ENCODE data around the gene RAB3GAP2. TPM values are rescaled to one million over a fixed set of nuclear protein-coding genes. Genes with fewer than 3 reads are reported as not detected.
"Not testable (repeated sequence)": the region's sequence is repeated elsewhere in the genome, so short reads cannot be mapped to it uniquely, and the experiment has no call there.

Gene RAB3GAP2
- total and polyA plus RNA-seq, 2 experiments from 2014 or later: 9.9 to 14.5 TPM

DNA sequence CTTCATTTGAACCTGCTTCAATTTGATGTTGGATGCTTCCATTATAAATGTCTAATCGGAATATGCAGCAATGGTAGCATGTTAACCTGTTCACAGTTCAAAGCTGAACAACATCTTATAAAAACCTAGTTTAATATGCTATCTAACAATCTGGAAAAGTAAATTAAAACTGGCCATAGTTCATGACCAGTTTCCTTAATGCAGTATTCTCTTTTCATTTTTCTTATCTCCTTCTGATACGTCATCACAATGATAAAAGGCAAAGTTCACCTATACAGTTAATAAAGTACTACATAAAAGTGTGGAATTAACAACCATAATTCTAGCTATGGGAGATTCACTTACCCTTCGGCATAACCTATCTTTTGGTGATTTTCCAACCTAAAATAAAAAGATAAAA, 113.2 kb downstream of the RAB3GAP2 start:
- Histone ChIP-seq H3K27me3 (no peaks in the 10 kb centered on the region), H3K36me3 (peaks cover 43% of the 10 kb centered on the region), H3K9me3 (ENCODE audit: low read depth) (no peaks in the 10 kb centered on the region), H3K4me1 (ENCODE audit: low read depth) (no peaks in the 10 kb centered on the region), H3K27ac (no peak overlapping the region), H3K4me3 (no peak overlapping the region)
- TF ChIP-seq, protein P1, sequence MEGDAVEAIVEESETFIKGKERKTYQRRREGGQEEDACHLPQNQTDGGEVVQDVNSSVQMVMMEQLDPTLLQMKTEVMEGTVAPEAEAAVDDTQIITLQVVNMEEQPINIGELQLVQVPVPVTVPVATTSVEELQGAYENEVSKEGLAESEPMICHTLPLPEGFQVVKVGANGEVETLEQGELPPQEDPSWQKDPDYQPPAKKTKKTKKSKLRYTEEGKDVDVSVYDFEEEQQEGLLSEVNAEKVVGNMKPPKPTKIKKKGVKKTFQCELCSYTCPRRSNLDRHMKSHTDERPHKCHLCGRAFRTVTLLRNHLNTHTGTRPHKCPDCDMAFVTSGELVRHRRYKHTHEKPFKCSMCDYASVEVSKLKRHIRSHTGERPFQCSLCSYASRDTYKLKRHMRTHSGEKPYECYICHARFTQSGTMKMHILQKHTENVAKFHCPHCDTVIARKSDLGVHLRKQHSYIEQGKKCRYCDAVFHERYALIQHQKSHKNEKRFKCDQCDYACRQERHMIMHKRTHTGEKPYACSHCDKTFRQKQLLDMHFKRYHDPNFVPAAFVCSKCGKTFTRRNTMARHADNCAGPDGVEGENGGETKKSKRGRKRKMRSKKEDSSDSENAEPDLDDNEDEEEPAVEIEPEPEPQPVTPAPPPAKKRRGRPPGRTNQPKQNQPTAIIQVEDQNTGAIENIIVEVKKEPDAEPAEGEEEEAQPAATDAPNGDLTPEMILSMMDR (IDR thresholded peaks at IDR 0.05; ENCODE audit: low read depth, low read length): no peak
- no peak for DNase-seq (ENCODE audit: low read depth in 1 of 2, low spot score in 1 of 2)

DNA sequence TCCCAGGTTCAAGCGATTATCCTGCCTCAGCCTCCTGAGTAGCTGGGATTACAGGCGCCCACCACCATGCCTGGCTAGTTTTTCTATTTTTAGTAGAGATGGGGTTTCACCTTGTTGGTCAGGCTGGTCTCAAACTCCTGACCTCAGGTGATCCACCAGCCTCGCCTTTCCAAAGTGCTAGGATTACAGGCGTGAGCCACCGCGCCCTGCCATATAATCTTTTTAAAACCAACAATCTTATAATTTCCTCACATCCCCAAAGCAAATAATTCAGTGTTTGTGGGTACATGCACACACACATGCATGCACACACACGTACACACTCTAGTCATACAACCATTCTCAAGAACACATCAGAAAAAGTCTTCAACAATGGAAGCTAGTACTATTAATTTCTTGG, 113.7 kb downstream of the RAB3GAP2 start:
- peaks cover 46% of the 10 kb centered on the region for H3K36me3 ChIP-seq
- not testable (repeated sequence) for H3K4me1 ChIP-seq (ENCODE audit: low read depth); DNase-seq (ENCODE audit: low read depth in 1 of 2, low spot score in 1 of 2); H3K9me3 ChIP-seq (ENCODE audit: low read depth); H3K27me3 ChIP-seq; H3K27ac ChIP-seq; H3K4me3 ChIP-seq

DNA sequence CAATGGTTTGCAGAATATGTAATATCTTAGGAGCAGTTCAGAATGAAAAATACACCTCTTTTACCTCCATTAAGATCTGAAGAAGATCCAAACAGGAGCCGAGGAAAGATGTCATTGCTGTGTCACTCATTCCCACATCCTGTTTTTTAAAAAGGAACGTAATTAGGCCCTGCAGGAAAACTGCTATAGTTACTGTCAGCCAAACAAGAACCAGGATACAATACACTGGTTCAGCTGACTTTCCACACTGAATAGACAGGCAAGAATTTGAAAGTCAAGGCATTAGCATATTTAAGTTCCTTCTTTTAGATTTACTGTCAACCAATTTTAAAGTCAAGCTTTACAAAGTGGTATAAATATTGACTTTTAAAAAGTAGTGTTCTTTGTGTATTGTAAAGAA, 114.5 kb downstream of the RAB3GAP2 start:
- Histone ChIP-seq H3K36me3 (peaks cover 51% of the 10 kb centered on the region), H3K4me3 (no peak overlapping the region), H3K27me3 (no peaks in the 10 kb centered on the region), H3K4me1 (ENCODE audit: low read depth) (no peaks in the 10 kb centered on the region), H3K27ac (no peak overlapping the region), H3K9me3 (ENCODE audit: low read depth) (no peaks in the 10 kb centered on the region)
- TF ChIP-seq, protein P1 (IDR thresholded peaks at IDR 0.05; ENCODE audit: low read depth, low read length): no peak
- no peak for DNase-seq (ENCODE audit: low read depth in 1 of 2, low spot score in 1 of 2)

DNA sequence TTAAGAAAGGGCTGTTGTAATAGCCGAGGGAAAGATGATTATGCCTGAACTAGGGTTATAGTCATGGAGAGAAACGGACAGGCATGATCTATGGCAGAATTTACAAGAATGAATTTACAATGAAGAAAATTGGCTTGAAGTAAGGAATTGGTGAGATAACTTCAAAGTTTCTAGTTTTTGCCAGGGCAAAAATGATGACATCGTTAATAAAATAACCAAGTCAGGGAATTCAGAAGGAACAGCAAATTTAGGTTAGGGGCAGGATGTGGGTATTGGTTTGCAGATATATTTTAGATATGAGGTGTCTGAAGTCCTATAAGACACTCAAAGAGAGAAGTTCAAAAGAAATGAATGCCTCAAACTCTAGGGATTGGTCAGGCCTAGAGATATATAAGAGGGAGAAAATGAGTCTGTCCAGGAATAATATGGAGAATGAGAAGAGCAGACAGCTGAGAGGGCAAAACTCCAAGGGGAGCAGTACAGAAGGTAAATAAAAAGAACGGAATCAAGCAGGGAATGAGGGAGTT, 115.6 kb downstream of the RAB3GAP2 start:
- Histone ChIP-seq H3K4me1 (ENCODE audit: low read depth) (no peaks in the 10 kb centered on the region), H3K9me3 (ENCODE audit: low read depth) (no peaks in the 10 kb centered on the region), H3K27me3 (no peaks in the 10 kb centered on the region), H3K27ac (no peak overlapping the region), H3K4me3 (no peak overlapping the region), H3K36me3 (peaks cover 47% of the 10 kb centered on the region)
- DNase-seq (ENCODE audit: low read depth in 1 of 2, low spot score in 1 of 2): no peak
- TF ChIP-seq, protein P1 (IDR thresholded peaks at IDR 0.05; ENCODE audit: low read depth, low read length): no peak

DNA sequence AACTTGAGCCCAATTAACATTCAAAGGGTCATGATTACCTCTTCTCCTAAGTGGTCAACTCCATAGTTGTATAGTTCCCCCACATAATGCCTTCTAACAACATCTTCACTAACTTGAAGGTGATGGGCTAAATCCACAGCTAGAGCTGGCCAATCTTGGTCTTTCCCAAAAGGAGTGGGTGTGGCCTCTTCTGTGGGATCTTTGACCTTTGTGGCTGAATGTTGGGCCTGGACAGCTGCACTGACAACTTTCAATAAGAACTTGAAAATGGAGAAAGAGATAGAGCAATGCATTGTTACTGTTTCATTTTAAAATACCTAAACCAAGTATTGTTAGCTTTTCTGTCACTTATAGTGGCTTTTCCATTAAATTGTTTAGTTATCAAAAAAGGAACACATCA, 119.1 kb downstream of the RAB3GAP2 start:
- Histone ChIP-seq H3K9me3 (ENCODE audit: low read depth) (no peaks in the 10 kb centered on the region), H3K4me1 (ENCODE audit: low read depth) (no peaks in the 10 kb centered on the region), H3K36me3 (peaks cover 55% of the 10 kb centered on the region), H3K4me3 (no peak overlapping the region), H3K27me3 (no peaks in the 10 kb centered on the region), H3K27ac (no peak overlapping the region)
- DNase-seq (ENCODE audit: low read depth in 1 of 2, low spot score in 1 of 2): no peak
- TF ChIP-seq, protein P1 (IDR thresholded peaks at IDR 0.05; ENCODE audit: low read depth, low read length): no peak

DNA sequence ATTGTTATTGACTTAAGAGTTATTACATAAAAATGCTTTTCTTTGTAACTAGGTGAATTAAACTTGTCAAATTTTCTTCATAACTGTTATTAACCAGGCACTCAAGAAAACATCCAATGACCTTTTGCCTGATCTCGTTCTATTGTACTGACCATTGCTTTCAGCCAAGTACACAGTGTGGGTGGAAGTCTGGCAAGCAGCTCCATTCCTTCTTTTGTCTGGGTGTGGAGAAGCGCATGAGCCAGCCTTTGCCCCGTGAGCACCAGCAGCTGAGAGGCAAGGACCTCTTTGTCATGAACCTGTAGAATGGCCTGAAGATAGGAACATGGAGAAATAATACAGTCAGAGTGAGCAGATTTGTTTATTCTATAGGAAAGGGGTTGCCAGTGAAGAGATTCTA, 120.8 kb downstream of the RAB3GAP2 start:
- Histone ChIP-seq H3K36me3 (peaks cover 45% of the 10 kb centered on the region), H3K4me3 (no peak overlapping the region), H3K27ac (no peak overlapping the region), H3K9me3 (ENCODE audit: low read depth) (no peaks in the 10 kb centered on the region), H3K4me1 (ENCODE audit: low read depth) (no peaks in the 10 kb centered on the region), H3K27me3 (no peaks in the 10 kb centered on the region)
- TF ChIP-seq, protein P1 (IDR thresholded peaks at IDR 0.05; ENCODE audit: low read depth, low read length): no peak
- DNase-seq (ENCODE audit: low read depth in 1 of 2, low spot score in 1 of 2): peak in 1 of 2 donors; percentile 69
